Breast epithelium (tissue), 3 donors: ENCODE data around the gene CDIPT.

ENCODE experiments used
- POLR2AphosphoS5 ChIP-seq, 3 donors: sonication (generic); formaldehyde crosslinking; IDR thresholded peaks; one replicate each; pipeline ENCODE4 v1.6.1; 2017; ENCODE audit warnings: antibody characterized with exemption in 3 of 3
- TF ChIP-seq, protein P1 (sequence below), 3 donors: fragments of 450-650 bp; IDR thresholded peaks; one replicate each; pipeline ENCODE4 v1.5.1; 2016 to 2017; ENCODE audit warnings: antibody characterized with exemption in 3 of 3, mild to moderate bottlenecking in 3 of 3, moderate library complexity in 3 of 3

GRCh38 chr16:29906520-29907244 lies 43.7 kb upstream of the CDIPT start:
- TF ChIP-seq, protein P1, sequence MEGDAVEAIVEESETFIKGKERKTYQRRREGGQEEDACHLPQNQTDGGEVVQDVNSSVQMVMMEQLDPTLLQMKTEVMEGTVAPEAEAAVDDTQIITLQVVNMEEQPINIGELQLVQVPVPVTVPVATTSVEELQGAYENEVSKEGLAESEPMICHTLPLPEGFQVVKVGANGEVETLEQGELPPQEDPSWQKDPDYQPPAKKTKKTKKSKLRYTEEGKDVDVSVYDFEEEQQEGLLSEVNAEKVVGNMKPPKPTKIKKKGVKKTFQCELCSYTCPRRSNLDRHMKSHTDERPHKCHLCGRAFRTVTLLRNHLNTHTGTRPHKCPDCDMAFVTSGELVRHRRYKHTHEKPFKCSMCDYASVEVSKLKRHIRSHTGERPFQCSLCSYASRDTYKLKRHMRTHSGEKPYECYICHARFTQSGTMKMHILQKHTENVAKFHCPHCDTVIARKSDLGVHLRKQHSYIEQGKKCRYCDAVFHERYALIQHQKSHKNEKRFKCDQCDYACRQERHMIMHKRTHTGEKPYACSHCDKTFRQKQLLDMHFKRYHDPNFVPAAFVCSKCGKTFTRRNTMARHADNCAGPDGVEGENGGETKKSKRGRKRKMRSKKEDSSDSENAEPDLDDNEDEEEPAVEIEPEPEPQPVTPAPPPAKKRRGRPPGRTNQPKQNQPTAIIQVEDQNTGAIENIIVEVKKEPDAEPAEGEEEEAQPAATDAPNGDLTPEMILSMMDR (IDR thresholded peaks at IDR 0.05) = no peak
- no peak for TF ChIP-seq POLR2AphosphoS5 (IDR thresholded peaks at IDR 0.05)
